HG02943 (cell line): Measurements from ENCODE around the gene RIC1.
"Not testable (repeated sequence)": the region's sequence is repeated elsewhere in the genome, so short reads cannot be mapped to it uniquely, and the experiment has no call there.

ENCODE experiments used
- ATAC-seq: cut with Tn5 transposase; IDR thresholded peaks from one replicate; pipeline ENCODE4 v1.9.1; 2021; ENCODE audit warnings: mild to moderate bottlenecking, low read depth, moderate library complexity; ENCODE audit not compliant: unreplicated experiment

RIC1 gene

GRCh38 chr9:5652821-5653220, 23.9 kb downstream of the RIC1 start:
- no peak for ATAC-seq

DNA sequence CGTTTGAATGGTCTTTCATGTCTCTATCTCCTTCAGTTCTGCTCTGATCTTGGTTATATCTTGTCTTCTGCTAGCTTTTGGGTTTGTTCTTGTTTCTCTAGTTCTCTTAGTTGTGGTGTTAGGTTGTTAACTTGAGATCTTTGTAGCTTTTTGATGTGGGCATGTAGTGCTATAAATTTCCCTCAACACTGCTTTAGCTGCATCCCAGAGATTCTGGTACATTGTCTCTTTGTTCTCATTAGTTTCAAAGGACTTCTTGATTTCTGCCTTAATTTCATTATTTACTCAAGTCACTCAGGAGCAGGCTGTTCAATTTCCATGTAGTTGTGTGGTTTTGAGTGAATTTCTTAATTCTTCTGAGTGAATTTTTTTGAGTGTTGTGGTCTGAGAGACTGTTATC, 33.9 kb downstream of the RIC1 start:
- not testable (repeated sequence) for ATAC-seq

- ATAC-seq: no peak
Observed at GRCh38 chr9:5665059-5665458, 36.2 kb downstream of the RIC1 start.

DNA sequence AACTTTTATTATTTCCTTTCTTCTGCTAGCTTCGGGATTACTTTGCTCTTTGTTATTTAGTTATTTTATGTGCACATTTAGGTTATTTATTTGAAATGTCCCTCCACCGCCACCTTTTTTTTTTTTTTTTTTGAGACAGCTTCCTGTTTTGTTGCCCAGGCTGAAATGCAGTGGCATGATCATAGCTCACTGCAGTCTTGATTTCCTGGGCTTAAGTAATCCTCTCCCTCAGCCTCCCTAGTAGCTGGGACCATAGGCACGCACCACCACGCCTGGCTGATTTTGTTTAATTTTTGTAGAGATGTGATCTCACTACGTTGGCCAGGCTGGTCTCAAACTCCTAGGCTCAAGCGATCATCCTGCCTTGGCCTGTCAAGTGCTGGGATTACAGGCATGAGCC, 38.5 kb downstream of the RIC1 start:
- no peak for ATAC-seq

GRCh38 chr9:5670079-5670478, 41.2 kb downstream of the RIC1 start:
- no peak for ATAC-seq

DNA sequence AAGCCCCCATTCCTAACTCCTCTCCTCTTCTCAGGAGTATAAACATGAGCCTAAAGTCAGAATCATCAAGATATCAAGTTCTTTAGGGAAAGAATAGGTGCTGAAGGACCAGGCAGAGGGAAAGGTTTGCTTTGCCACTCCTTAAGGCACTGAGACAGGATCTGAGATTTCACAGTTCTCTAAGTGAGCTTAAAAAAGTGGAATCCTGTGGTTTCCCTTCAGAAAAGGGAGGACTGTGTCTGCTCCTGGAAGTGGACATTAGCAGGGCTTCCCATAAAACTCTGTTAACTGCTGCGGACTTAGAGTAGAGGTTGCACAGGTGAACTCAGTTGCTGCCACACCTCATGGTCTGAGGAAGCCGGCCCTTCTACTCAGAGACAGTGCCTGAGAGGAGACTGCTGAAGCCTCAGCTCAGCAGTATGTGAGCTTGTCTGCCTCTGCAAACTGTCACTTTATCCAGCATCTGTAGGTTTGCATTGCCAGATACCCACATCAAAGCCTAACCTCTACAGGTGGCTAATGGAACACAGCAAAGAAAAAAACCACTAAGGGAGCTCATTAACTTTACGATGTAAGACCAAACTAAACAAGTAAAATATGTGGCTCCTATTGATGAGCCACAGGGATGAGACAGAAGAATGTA, 42.9 kb downstream of the RIC1 start:
- ATAC-seq: no peak

DNA sequence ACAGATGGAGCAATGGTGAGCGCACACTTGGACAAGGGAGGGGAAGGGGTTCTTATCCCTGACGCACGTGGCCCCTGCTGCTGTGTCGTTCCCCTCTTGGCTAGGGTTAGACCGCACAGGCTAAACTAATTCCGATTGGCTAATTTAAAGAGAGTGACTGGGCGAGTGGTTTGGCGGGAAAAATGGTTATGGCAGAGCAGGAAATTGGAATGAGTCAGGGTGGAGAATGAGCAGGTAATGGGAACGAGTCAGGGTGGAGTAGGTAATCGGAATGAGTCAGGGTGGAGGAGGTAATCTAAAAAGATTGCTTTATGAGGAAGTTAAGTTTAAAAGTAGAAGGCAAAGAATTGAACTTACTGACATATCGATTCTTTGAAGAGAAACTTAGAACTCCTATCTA, 46.1 kb downstream of the RIC1 start:
- ATAC-seq: not testable (repeated sequence)

DNA sequence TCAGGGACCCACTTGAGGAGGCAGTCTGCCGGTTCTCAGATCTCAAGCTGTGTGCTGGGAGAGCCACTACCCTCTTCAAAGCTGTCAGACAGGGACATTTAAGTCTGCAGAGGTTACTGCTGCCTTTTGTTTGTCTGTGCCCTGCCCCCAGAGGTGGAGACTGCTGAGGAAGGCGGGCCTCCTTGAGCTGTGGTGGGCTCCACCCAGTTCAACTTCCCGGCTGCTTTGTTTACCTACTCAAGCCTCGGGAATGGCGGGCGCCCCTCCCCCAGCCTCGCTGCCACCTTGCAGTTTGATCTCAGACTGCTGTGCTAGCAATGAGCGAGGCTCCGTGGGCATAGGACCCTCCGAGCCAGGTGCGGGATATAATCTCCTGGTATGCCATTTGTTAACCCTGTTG, 54.7 kb downstream of the RIC1 start:
- ATAC-seq: not testable (repeated sequence)

- no peak for ATAC-seq
Observed at GRCh38 chr9:5684101-5684500, 55.2 kb downstream of the RIC1 start.

DNA sequence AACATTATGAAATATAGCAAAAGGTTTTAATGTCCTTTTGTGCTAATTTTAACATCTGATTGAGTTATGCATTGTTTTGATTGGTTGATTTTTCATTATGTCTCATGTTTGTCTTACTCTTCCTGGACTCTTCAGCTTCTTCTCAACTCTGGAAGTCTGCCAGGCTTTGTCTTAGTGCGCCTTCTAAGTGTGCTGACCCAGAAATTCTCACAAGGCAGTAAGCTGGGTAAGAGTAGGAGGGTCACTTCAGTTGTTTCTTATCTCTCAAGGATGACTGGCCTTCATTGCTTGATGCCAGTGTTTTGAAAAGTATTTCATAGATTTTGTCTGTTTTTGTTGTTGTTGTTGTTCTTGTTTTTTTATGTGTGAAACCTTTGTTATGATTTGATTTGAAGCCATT, 59.2 kb downstream of the RIC1 start:
- ATAC-seq: no peak

GRCh38 chr9:5690278-5690677, 61.4 kb downstream of the RIC1 start:
- no peak for ATAC-seq

DNA sequence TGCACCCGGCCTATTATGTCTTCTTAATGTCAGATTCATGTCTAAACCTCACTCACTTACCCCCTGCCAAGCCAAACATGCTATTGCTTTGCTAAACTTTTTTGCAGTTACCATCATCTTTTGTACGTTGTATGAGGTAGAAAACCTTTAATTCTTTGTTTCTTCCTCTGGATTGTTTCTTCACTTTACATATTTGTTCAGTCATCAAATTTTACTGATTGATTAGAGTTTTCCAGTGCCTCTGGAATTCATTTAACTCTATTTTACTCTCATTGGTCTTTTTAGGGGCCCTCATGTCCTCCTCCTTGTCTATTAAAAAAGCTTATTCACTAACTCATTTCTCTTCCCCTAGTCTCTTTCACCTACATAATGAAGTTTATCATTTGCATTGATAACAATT, 67.0 kb downstream of the RIC1 start:
- ATAC-seq: no peak

DNA sequence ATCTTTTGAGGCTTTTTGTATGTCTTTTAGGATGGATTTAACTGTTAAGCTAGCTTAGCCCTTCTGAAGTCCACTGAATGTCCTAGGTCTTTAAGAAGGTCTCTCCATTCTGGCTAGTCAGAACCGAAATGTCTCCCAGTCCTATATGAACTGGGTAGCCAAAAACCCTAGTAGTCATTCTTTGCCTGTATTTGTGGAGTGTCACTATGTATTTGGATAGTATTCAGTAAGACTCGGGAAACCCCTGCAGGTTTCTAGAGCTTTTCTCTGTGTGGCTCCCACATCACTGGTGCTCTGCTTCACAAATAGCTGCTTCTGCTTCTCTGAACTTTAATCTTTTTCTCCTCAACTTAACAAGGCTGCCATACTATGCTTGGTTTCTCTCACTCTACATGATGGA, 68.0 kb downstream of the RIC1 start:
- no peak for ATAC-seq

- ATAC-seq: no peak
Observed at GRCh38 chr9:5698004-5698403, 69.1 kb downstream of the RIC1 start.

DNA sequence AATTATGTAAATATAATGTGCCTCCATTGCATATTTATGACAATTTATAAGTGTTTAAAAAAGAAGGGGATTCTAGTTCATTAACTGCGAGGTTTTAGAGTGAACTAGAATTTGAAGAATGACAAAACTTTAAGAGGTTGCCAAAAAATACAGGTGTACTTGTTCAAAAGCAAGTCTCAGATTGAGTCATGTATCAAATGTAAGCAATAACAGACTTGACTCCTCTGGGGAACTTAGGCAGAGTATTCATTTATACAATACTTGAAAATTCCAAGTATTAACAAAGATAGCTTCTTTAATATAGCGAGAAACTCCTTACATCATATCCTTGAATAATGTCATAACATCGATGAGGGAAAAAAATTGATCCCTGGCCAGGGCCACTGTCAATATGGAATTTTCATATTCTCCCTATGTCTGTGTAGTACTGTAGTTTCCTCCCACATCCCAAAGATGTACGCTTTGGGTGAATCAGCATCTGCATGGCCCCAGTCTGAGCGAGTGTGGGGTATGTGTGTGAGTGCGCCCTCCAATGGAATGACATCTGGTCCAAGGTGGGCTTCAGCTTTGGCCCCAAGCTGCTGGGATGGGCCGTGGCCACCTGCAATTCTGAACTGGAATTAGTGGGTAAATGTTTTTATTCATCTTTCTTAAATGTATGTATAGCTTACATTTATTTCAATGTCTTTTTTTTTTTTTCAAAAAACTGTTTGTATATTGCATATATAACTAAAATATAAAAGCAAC, 70.1 kb downstream of the RIC1 start:
- no peak for ATAC-seq

DNA sequence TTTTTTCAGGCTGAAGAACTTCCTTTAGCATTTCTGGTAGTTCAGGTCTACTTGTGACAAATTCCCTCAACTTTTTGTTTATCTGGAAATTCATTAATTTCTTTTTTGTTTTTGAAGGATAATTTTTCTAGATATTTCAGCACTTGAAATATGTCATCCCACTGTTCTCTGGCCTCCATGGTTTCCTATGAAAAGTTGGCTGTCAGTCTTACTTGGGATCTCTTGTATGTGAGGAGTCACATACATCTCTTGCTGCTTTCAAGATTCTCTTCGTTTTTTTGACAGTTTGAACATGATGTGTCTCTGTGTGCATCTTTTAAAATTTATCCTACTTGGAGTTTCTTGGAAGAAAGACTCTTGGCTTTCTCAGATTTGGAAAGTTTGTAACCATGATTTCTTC, 79.5 kb downstream of the RIC1 start:
- ATAC-seq: no peak

DNA sequence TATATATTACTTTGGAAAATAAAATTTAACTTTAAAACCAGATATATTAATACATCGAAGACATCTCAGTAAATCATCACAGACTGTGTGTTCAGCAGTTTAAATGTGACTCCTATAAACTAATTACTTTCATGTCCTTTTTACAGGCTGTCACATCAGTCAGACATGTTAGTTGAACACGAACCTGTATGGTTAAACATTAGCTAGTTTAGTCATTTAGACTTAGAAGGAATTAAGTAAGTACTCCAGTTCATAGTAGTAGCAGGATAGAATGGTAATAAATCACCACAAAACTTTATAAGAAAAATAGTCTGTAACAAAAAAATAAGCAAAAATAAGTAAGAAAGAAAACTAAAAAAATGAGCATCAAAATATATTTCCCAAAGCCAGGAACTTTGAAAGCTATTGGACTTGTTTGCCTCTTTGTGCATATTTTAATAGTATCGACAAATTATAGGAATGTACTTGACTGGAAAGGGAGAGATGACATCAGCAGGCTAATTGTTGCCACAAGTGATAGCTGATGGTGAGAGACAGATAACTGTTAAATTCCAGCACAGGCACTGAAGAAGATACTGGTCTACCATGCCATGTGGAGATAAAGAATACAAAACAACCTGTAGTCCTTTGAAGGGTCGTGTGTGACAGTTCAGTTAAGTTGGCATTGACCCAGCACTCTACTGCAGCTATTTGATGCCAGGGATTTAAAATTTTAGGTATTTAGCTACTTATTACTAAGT, 83.9 kb downstream of the RIC1 start:
- ATAC-seq: no peak

DNA sequence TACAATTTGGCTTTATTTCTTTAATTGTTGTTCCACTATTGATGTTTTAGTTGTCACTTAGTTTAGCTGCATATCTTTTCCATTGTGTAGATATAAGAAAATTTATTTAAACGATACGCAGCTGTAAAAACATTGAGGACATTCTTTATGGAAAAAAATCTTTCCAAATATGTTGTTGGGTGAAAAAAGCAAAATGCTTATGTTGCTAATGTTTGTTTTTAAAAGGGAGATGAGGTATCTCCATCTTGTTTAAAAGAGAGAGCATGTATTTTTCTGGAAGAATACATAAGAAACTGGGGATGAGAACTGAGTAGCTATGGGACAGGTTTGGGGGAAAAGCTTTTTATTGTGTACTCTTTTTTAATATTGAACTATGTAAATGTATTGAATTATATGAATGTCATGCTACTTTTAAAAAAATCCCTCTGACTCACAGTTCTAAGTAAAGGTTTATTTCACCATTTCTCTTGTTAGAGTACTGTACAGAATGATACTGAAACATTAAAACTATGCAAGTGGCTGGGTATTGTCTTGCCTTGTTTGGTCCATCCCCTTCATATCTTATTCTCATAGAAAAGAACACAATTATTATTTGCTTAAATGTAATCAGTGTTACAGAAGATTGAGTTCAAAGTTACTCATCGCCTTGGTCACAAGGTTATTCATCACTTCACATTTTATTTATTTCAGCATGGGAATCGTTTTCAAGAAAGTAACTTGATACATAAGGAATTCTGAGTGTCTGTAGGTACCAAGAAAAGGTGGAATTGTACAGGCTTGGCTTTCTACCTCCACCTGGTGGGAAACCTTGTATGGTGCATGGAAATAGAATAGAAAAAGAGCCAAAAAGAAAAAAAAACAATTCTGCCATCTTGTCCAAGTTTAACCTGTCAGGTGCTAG, 85.8 kb downstream of the RIC1 start:
- no peak for ATAC-seq

GRCh38 chr9:5715548-5716127, 86.7 kb downstream of the RIC1 start:
- no peak for ATAC-seq

- not testable (repeated sequence) for ATAC-seq
Observed at GRCh38 chr9:5717434-5717833, 88.5 kb downstream of the RIC1 start.
